Mesendoderm (in vitro differentiated cells): ENCODE data around the gene CAPN13.

Source experiments
- DNase-seq: peaks from one replicate; pipeline ENCODE4 v3.0.0; 2013
- H2AK5ac ChIP-seq: 2 replicates; pipeline ENCODE4 v1.6.1; 2013; ENCODE audit warnings: low read length, inconsistent platforms
- H2BK120ac ChIP-seq: 2 replicates; pipeline ENCODE4 v1.6.1; 2013; ENCODE audit warnings: low read depth, mild to moderate bottlenecking, low read length, moderate library complexity, mixed read lengths
- H2BK15ac ChIP-seq: replicated peaks from 2 replicates; pipeline ENCODE4 v1.6.1; 2013; ENCODE audit warnings: low read depth, mild to moderate bottlenecking, moderate library complexity
- H2BK5ac ChIP-seq: 2 replicates; pipeline ENCODE4 v1.6.1; 2013; ENCODE audit warnings: low read length, inconsistent platforms
- H3K18ac ChIP-seq: 2 replicates; pipeline ENCODE4 v1.6.1; 2013; ENCODE audit warnings: mild to moderate bottlenecking, low read length, mixed read lengths
- H3K23ac ChIP-seq: one replicate; pipeline ENCODE4 v1.6.1; 2013; ENCODE audit warnings: low read length
- H3K27ac ChIP-seq: 2 replicates; pipeline ENCODE4 v1.5.1; 2013; ENCODE audit warnings: low read depth, mild to moderate bottlenecking, inconsistent platforms, low read length, moderate library complexity
- H3K27me3 ChIP-seq: 2 replicates; pipeline ENCODE4 v1.6.1; 2013; ENCODE audit warnings: low read length, control low read depth, mild to moderate bottlenecking, inconsistent platforms; ENCODE audit not compliant: insufficient read depth, poor library complexity
- H3K36me3 ChIP-seq: 2 replicates; pipeline ENCODE4 v1.6.1; 2013; ENCODE audit warnings: low read length, inconsistent platforms; ENCODE audit not compliant: control insufficient read depth, insufficient read depth
- H3K4ac ChIP-seq: one replicate; pipeline ENCODE4 v1.6.1; 2013; ENCODE audit warnings: low read depth, mild to moderate bottlenecking, low read length, moderate library complexity
- H3K4me1 ChIP-seq: 2 replicates; pipeline ENCODE4 v1.6.1; 2013; ENCODE audit warnings: low read depth, low read length, inconsistent platforms; ENCODE audit not compliant: control insufficient read depth
- H3K4me2 ChIP-seq: 2 replicates; pipeline ENCODE4 v1.6.1; 2013; ENCODE audit warnings: low read length
- H3K4me3 ChIP-seq: 2 replicates; pipeline ENCODE4 v1.5.1; 2013; ENCODE audit warnings: mild to moderate bottlenecking, low read length
- H3K56ac ChIP-seq: one replicate; pipeline ENCODE4 v1.6.1; 2013; ENCODE audit warnings: low read length
- H3K79me1 ChIP-seq: 2 replicates; pipeline ENCODE4 v1.6.1; 2013; ENCODE audit warnings: low read length, inconsistent platforms
- H3K79me2 ChIP-seq: 2 replicates; pipeline ENCODE4 v1.6.1; 2013; ENCODE audit warnings: mild to moderate bottlenecking, low read length; ENCODE audit not compliant: control insufficient read depth, insufficient read depth
- H3K9ac ChIP-seq: 2 replicates; pipeline ENCODE4 v1.6.1; 2013; ENCODE audit warnings: low read length, inconsistent platforms
- H4K5ac ChIP-seq: one replicate; pipeline ENCODE4 v1.6.1; 2013; ENCODE audit warnings: low read length
- H4K8ac ChIP-seq: one replicate; pipeline ENCODE4 v1.6.1; 2013; ENCODE audit warnings: low read depth, mild to moderate bottlenecking, control low read depth, low read length, moderate library complexity
- WGBS: extraction: QIAGEN DNeasy Blood & Tissue Kit; methylation state at CpG from one replicate; pipeline ENCODE4 v1.1.7; 2013; ENCODE audit warnings: low lambda C conversion rate, missing lambda C conversion rate; ENCODE audit not compliant: insufficient coverage; ENCODE audit errors: extremely low coverage; 5-methylcytosine and 5-hydroxymethylcytosine counted together

The CAPN13 gene

DNA sequence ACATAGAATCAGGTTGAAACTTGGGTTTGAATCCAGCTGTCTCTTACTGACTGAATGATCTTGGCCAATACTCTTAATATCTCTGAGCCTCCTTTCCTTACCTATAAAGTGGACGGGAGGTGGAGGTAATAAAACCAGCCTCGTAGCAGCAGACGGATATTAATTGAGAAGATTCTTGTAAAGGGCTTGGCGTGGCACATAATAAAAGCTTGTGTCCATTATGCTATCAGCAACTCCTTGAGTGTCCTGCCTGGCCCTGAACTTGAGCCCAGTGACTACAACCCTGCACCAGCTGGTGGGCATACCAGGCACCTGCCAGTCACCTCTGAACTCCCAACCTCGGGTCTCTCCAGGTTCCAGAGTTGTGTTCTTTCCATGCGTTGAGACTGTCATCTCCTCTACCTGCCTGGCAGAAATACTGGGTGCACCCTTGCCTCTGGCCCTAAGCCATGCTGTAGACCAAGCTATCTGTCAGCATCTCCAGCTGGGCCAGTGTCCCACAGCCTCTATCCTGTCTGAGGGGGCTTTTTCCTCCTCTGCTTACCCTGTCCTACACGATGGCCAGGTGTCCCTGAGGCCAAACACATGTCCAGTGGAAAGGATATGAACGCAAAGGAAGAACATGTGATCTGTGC is 9.7 kb downstream of the CAPN13 start:
- Histone ChIP-seq H2BK5ac (peak overlapping the region; percentile 69), H3K4ac (peak overlapping the region; percentile 20)

DNA sequence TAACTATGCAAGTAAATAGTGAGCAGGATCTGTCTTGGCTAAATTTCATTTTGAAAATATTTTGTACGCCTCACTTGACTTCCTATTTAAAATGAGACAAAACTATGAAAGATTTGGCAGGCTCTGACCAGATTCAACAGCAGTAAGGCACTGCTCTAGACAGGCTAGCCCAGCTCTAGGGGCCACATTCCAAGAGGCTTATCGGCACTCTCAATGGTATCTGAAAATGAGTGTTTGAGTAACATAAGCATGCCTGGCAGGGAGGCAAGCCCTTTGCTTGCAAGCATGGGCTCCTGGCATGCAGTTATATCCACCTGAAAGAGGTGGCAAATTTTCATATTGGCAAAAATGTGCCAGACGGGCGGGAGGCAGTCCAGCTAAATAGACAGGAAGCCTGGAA is 10.5 kb downstream of the CAPN13 start:
- Histone ChIP-seq H2AK5ac (no peak overlapping the region), H3K4me3 (no peak overlapping the region), H3K4ac (no peak overlapping the region), H3K18ac (peak overlapping the region; percentile 69), H4K8ac (no peak overlapping the region), H2BK5ac (no peak overlapping the region), H3K79me1 (no peaks in the 10 kb centered on the region), H3K27ac (no peak overlapping the region), H4K5ac (no peak overlapping the region), H2BK120ac (no peak overlapping the region), H3K56ac (no peak overlapping the region), H3K4me1 (peaks cover 6% of the 10 kb centered on the region), H3K4me2 (no peak overlapping the region), H3K23ac (no peak overlapping the region), H2BK15ac (no peak overlapping the region), H3K79me2 (no peaks in the 10 kb centered on the region), H3K9ac (no peak overlapping the region), H3K27me3 (no peaks in the 10 kb centered on the region), H3K36me3 (no peaks in the 10 kb centered on the region)
- peak; percentile 79 for DNase-seq
- no CpG with 5 or more reads among the region's 4 CpGs for WGBS

More for the DNA sequence above, 9.7 kb downstream of the CAPN13 start:
- Histone ChIP-seq H3K27ac (no peak overlapping the region), H4K5ac (no peak overlapping the region), H3K4me2 (no peak overlapping the region), H3K79me1 (no peaks in the 10 kb centered on the region), H3K4me3 (no peak overlapping the region), H3K18ac (peak overlapping the region; percentile 69), H3K56ac (peak overlapping the region; percentile 10), H3K27me3 (no peaks in the 10 kb centered on the region), H4K8ac (no peak overlapping the region), H2BK15ac (no peak overlapping the region), H3K4me1 (peaks cover 6% of the 10 kb centered on the region), H2BK120ac (no peak overlapping the region), H3K36me3 (no peaks in the 10 kb centered on the region), H3K9ac (no peak overlapping the region), H3K23ac (no peak overlapping the region), H2AK5ac (peak overlapping the region; percentile 31), H3K79me2 (no peaks in the 10 kb centered on the region)
- DNase-seq, result no peak
- no CpG with 5 or more reads among the region's 8 CpGs for WGBS

DNA sequence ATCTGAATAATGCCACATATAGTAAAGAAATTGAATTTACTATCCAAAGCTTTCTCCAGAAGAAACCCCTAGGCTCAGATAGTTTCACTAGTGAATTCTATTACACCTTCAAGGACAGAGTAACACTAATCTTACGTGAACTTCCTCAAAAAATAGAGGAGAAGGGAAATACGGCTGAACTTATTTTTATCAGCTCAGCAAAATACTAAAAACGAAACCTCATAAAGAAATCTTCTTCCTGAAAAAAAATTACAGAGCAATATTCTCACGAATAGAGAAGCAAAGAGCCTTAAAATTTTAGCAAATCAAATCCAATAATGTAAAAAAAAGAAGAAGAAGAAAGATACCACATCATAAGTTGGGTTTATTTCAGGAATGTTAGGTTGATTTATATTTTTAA is 14.7 kb downstream of the CAPN13 start:
- H3K4me2 ChIP-seq, result no peak overlapping the region
- H3K4me1 ChIP-seq, result peaks cover 4% of the 10 kb centered on the region
- H3K18ac ChIP-seq, result no peak overlapping the region
- no peaks in the 10 kb centered on the region for H3K27me3 ChIP-seq
- H3K27ac ChIP-seq, result no peak overlapping the region
- H3K9ac ChIP-seq, result no peak overlapping the region
- H3K79me2 ChIP-seq, result no peaks in the 10 kb centered on the region
- H3K79me1 ChIP-seq, result no peaks in the 10 kb centered on the region
- no peak overlapping the region for H3K4ac ChIP-seq
- H3K56ac ChIP-seq, result no peak overlapping the region
- no peak overlapping the region for H2AK5ac ChIP-seq
- H3K4me3 ChIP-seq, result no peak overlapping the region
- no peak overlapping the region for H2BK15ac ChIP-seq
- H3K36me3 ChIP-seq, result no peaks in the 10 kb centered on the region
- no peak overlapping the region for H4K5ac ChIP-seq
- H4K8ac ChIP-seq, result no peak overlapping the region
- H3K23ac ChIP-seq, result no peak overlapping the region
- WGBS, result no CpG with 5 or more reads among the region's 4 CpGs
- DNase-seq, result no peak
- H2BK120ac ChIP-seq, result no peak overlapping the region
- H2BK5ac ChIP-seq, result no peak overlapping the region

DNA sequence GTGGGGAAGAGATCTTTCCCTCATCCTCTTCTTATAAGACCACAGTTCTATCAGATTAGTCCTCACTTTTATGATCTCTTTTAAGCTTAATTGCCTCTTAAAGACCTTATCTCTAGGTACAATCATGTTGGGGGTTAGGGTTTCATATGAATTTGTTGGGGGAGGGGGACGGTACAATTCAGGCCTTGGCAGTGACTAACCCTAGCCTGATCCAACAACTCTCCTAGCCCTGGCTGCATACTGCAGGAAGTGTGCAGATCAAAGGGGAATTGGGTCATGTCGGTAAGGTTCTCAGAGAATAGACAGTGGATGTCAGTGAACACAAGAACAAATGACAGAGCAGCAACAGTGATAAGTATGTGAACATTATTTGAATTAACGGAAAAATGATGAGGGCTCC is 16.4 kb downstream of the CAPN13 start:
- Histone ChIP-seq H3K9ac (no peak overlapping the region), H3K79me1 (no peaks in the 10 kb centered on the region)
- WGBS, result no CpG with 5 or more reads among the region's 3 CpGs

DNA sequence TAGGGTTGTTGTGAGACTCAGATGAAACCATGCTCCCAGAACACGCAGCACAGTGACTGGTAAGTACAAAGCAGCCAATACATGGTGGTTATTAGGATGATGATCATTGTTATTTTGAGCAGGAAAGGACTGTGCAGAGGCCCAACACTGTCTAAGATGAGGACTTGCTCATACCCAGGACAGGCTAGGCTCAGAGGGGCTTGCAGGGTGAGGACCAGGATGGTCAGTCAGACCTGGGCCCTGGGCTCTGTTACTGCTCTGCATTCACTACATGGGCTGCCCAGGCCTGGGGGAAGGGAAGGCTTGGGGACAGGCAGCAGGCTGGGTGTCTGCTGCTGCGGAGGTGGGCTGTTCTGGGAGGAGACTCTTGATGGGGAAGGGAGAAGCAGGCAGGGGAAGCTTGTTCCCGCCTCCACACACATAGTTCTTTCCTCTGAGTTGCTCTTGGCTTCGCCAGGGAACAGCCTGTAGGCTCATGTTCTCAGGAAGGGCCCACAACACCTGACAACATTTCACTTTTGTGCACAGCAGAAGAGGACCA is 17.5 kb downstream of the CAPN13 start:
- H3K4me1 ChIP-seq, result peaks cover 4% of the 10 kb centered on the region
- peak; percentile 67 for DNase-seq

More for the DNA sequence above, 16.4 kb downstream of the CAPN13 start:
- Histone ChIP-seq H3K27ac (no peak overlapping the region), H2BK5ac (no peak overlapping the region), H3K23ac (no peak overlapping the region), H3K4me1 (peaks cover 4% of the 10 kb centered on the region), H2BK15ac (no peak overlapping the region), H3K4ac (no peak overlapping the region), H3K56ac (no peak overlapping the region), H4K5ac (no peak overlapping the region), H3K79me2 (no peaks in the 10 kb centered on the region), H3K4me3 (no peak overlapping the region), H3K27me3 (no peaks in the 10 kb centered on the region), H2BK120ac (no peak overlapping the region), H3K4me2 (no peak overlapping the region), H3K18ac (no peak overlapping the region), H4K8ac (no peak overlapping the region), H3K36me3 (no peaks in the 10 kb centered on the region), H2AK5ac (no peak overlapping the region)
- DNase-seq, result no peak

More for the DNA sequence above, 17.5 kb downstream of the CAPN13 start:
- Histone ChIP-seq H3K79me2 (no peaks in the 10 kb centered on the region), H3K27ac (no peak overlapping the region), H3K56ac (peak overlapping the region; percentile 58), H3K79me1 (no peaks in the 10 kb centered on the region), H3K4me3 (no peak overlapping the region), H2BK120ac (no peak overlapping the region), H3K36me3 (no peaks in the 10 kb centered on the region), H4K8ac (no peak overlapping the region), H2AK5ac (no peak overlapping the region), H3K4ac (no peak overlapping the region), H2BK15ac (no peak overlapping the region), H3K4me2 (no peak overlapping the region), H2BK5ac (no peak overlapping the region), H3K18ac (no peak overlapping the region), H4K5ac (no peak overlapping the region), H3K9ac (peak overlapping the region; percentile 20), H3K27me3 (no peaks in the 10 kb centered on the region), H3K23ac (no peak overlapping the region)
- whole genome bisulfite sequencing, result no CpG with 5 or more reads among the region's 4 CpGs
